COLO829 (cell line): ENCODE measurements around the gene P4HB.

Source experiments
- DNase-seq: peaks from one replicate; pipeline ENCODE4 v3.0.0; 2012; ENCODE audit warnings: low spot score

The P4HB gene

GRCh38 chr17:81898029-81898866 lies 37.9 kb upstream of the P4HB start:
- DNase-seq: no peak

- DNase-seq: no peak
These were observed 35.1 kb upstream of the P4HB start for GRCh38 chr17:81895400-81895799.

GRCh38 chr17:81891303-81891552 lies 30.9 kb upstream of the P4HB start:
- DNase-seq: no peak

DNA sequence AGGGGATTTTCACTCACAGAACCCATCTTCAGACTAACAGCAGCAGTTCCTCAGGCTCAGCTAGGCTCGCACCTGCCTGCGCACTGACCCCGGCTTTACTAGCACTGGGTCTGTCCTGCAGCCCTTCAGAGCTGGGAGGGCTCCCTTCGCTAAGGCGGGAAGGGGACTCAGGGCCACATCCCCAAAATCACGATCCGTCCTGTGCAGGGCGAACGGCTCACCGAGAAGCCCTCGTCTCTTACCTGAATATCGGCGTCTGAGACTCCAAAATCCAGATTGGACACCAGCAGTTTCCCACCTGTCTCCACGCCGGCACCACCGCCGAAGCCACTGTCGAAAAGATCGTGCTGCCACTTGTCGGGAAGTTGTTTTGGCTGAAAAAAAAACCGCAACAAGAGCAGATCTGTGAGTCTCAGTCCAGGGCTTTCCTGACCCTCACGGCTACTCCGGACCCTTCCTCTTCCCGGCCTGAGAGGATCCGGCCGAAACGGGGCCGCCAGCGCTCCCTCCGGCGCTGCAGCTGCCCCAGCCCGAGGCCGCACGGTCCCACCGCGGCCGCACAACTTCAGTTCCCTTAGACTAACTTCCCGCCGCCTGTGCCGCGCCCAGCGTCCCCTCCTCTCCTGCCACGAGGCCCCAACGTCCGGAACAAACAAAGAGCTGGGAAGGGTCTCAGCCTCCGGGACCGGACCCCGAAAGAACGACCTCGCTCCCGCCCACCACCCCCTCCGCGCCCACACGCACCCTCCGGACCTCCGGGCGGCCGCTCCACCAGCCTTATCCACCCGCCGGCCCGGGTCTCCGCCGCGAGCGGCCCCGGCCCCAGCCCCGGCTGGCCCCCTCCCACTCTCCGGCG lies 30.3 kb upstream of the P4HB start:
- DNase-seq: no peak

- no peak for DNase-seq
These were observed 29.3 kb upstream of the P4HB start for GRCh38 chr17:81889602-81890001.

- no peak for DNase-seq
These were observed 28.8 kb upstream of the P4HB start for GRCh38 chr17:81888988-81889595.

- DNase-seq: no peak
These were observed 28.0 kb upstream of the P4HB start for GRCh38 chr17:81888105-81888987.

DNA sequence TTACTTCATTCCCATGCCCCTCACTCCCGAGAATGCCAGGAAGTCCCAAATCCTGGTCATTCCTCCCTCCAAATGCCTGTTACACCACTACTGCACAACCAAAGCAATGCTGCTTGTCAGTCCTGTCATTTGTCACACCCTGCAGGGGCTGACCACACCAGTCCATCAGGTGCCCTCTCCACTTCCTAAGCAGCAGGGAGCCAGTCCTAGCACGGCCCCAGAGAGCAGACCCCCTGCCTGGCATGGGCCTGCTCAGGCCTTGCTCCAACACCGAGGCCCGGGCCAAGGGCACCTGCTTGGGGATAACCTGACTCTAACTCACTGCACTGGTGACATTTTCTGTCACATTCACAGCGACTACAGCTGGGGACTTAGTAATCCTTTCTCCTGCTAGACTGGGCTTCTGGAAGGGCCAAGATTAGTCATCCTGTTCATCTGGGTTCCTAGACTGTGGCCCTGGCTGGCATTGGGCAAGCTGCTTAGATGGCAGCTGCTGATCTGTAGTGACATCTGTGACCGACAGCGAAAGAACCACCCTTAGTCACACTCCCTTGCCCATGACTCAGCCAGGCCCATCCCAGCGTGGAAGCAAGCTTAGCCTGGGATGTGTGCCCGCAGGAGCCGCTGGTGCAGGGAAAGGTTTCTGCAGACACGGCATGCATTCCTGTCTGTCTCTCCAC lies 25.7 kb upstream of the P4HB start:
- no peak for DNase-seq

- no peak for DNase-seq
These were observed 25.1 kb upstream of the P4HB start for GRCh38 chr17:81885454-81885853.

GRCh38 chr17:81884968-81885367 lies 24.6 kb upstream of the P4HB start:
- DNase-seq: no peak

- no peak for DNase-seq
These were observed 24.2 kb upstream of the P4HB start for GRCh38 chr17:81884520-81884919.

GRCh38 chr17:81879121-81879520 lies 18.8 kb upstream of the P4HB start:
- DNase-seq: no peak

GRCh38 chr17:81878294-81878693 lies 18.0 kb upstream of the P4HB start:
- no peak for DNase-seq

GRCh38 chr17:81877569-81877968 lies 17.2 kb upstream of the P4HB start:
- no peak for DNase-seq

GRCh38 chr17:81871387-81872230 lies 11.3 kb upstream of the P4HB start:
- DNase-seq: peak; percentile 90

DNA sequence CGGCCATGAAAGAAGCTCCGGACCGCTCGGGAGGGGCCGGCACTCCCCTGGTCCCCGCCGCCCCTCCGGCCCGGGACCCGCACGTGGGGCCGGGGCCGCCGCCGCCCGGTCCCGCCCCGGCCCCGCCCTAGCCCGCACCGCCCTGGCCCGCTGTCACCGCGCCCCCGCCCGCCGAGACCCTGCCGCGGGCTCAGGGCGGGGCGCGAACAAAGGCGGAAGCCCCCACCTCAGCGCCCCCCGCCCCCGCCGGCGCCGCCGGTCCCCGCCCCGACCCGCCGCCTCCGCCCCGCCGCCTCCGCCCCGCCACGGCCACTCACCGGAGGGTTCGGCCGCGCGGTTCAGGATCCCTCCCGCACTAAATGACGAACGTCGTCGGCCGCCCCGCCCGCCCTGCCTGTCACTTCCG lies 10.6 kb upstream of the P4HB start, which contains the start of gene ARHGDIA:
Gene ARHGDIA, minus strand, starts transcription at position 357 of the 406 bp plus-strand sequence. CDS start 1,407 bp downstream, outside the sequence.
- DNase-seq: no peak

DNA sequence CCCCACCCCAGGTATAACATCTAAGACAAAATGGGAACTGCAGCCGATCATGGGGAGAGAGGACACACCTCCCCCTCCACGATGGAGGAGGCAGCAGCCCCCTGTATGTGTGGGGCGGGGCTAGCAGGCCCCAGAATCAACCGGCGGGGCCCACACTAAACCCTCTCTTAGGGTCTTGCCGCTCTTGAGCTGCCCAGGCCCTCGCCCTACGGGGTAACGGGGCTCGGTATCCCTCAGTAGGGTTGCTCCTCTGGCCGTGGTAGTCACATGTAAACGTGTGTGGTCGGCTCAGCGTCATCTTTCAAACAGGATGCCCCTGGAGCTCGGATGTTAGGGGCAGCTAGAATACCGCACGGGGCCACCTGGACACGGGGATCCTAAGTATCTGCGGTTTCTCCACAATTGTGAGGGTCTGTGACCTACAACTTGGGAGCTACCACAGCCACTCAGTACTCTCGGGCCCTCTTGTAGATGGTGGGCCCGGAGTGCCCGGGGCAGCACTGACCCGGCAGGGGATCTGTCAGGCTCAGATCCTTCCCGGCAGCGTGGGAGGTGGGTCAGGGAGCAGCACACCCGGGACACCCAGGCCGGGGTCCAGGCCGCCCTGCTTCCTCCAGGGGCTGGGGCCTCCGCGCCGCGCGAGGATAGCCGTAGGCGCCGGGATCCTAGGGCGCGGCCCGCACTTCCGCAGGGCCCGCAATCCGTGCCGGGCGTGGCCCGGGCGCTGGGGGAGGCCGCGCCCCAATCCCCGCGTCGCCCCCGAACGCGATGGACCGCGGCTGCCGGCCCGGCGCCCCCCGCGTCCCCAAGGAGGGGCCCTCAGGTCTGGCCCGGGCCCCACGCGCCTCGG lies 10.0 kb upstream of the P4HB start:
- no peak for DNase-seq

- no peak for DNase-seq
These were observed 9.1 kb upstream of the P4HB start for GRCh38 chr17:81869221-81870130.
